ENCODE results near the gene SLC9A5. TPM values are rescaled to one million over a fixed set of nuclear protein-coding genes. Genes with fewer than 3 reads are reported as not detected.

Gene SLC9A5
- total RNA-seq: under 1 TPM in 1 of 4 donors, not detected in 3; 0.19 TPM

GRCh38 chr16:67248401-67249177 lies at the start of gene SLC9A5:
Gene SLC9A5 (plus strand): TSS chr16:67248979. CDS start chr16:67249015, 36 bp downstream.
- Histone ChIP-seq H3K4me3 (peak within 1 kb of the TSS; percentile 30 to 76 (median 64)), H3K4me1 (peaks cover 40 to 60% (median 40%) of the 10 kb centered on the region in 3 donors), H3K27ac (peak within 1 kb of the TSS in 3 of 4 donors; percentile 27 to 95 (median 85)), H3K27me3 (peaks cover 0 to 43% (median 2%) of the 10 kb centered on the region in 4 donors), H3K36me3 (no peaks in the 10 kb centered on the region), H3K9me3 (no peaks in the 10 kb centered on the region)
- DNase-seq: no peak
- 0% methylated on average over 4 to 19 of the region's 75 CpGs for WGBS, 2 donors
- TF ChIP-seq POLR2A (IDR thresholded peaks at IDR 0.05) (no peak), CTCF (IDR thresholded peaks at IDR 0.05) (peak in 2 of 6 experiments; percentile 13 to 30)
- intact Hi-C loops (cut with DNase I): no loop called here

GRCh38 chr16:67199011-67199807 lies 49.6 kb upstream of the SLC9A5 start, which contains the start of gene ELMO3:
Gene ELMO3 (plus strand): TSS chr16:67199131. CDS start chr16:67199327, 196 bp downstream.
- intact Hi-C loops (cut with DNase I): no loop called here
- Histone ChIP-seq H3K36me3 (peaks cover 61 to 84% (median 67%) of the 10 kb centered on the region in 3 donors), H3K9me3 (no peaks in the 10 kb centered on the region), H3K27ac (peak within 1 kb of the TSS; percentile 82 to 93 (median 86)), H3K27me3 (no peaks in the 10 kb centered on the region), H3K4me3 (peak within 1 kb of the TSS; percentile 58 to 70 (median 63)), H3K4me1 (peaks cover 11 to 56% (median 15%) of the 10 kb centered on the region in 3 donors)
- WGBS, 2 donors: 34 to 52% methylated on average over 3 to 15 of the region's 61 CpGs
- no peak for DNase-seq
- peak; percentile 18 to 69 (median 48) for TF ChIP-seq CTCF (IDR thresholded peaks at IDR 0.05)
- TF ChIP-seq POLR2A (IDR thresholded peaks at IDR 0.05): peak in 2 of 4 donors; percentile 38 to 54

- Histone ChIP-seq H3K27ac (peak overlapping the region; percentile 82 to 93 (median 86)), H3K4me1 (peaks cover 11 to 51% (median 15%) of the 10 kb centered on the region in 3 donors), H3K9me3 (no peaks in the 10 kb centered on the region), H3K36me3 (peaks cover 57 to 84% (median 63%) of the 10 kb centered on the region in 3 donors), H3K4me3 (peak overlapping the region; percentile 58 to 70 (median 63)), H3K27me3 (no peaks in the 10 kb centered on the region)
- DNase-seq: no peak
- intact Hi-C loops (cut with DNase I): no loop called here
- TF ChIP-seq CTCF (IDR thresholded peaks at IDR 0.05) (peak in 2 of 6 experiments; percentile 2 to 5), POLR2A (IDR thresholded peaks at IDR 0.05) (no peak)
- 18 to 27% methylated on average over 9 to 15 of the region's 22 CpGs for WGBS, 2 donors
Measured at GRCh38 chr16:67199808-67200198, 49.0 kb upstream of the SLC9A5 start.

- Histone ChIP-seq H3K27me3 (no peaks in the 10 kb centered on the region), H3K9me3 (no peaks in the 10 kb centered on the region), H3K36me3 (peaks cover 52 to 83% (median 56%) of the 10 kb centered on the region in 3 donors), H3K4me3 (peak overlapping the region in 1 of 4 donors; percentile 70), H3K27ac (no peak overlapping the region), H3K4me1 (peaks cover 11 to 47% (median 15%) of the 10 kb centered on the region in 3 donors)
- DNase-seq: no peak
- TF ChIP-seq CTCF (IDR thresholded peaks at IDR 0.05) (no peak), POLR2A (IDR thresholded peaks at IDR 0.05) (no peak)
- no CpG with 5 or more reads among the region's 8 CpGs for WGBS, 2 donors
- intact Hi-C loops (cut with DNase I): no loop called here
Measured at GRCh38 chr16:67200491-67200890, 48.3 kb upstream of the SLC9A5 start.

Data from esophagus squamous epithelium (tissue), 5 donors.